ENCODE results near the gene MFSD12.

MFSD12 gene

DNA sequence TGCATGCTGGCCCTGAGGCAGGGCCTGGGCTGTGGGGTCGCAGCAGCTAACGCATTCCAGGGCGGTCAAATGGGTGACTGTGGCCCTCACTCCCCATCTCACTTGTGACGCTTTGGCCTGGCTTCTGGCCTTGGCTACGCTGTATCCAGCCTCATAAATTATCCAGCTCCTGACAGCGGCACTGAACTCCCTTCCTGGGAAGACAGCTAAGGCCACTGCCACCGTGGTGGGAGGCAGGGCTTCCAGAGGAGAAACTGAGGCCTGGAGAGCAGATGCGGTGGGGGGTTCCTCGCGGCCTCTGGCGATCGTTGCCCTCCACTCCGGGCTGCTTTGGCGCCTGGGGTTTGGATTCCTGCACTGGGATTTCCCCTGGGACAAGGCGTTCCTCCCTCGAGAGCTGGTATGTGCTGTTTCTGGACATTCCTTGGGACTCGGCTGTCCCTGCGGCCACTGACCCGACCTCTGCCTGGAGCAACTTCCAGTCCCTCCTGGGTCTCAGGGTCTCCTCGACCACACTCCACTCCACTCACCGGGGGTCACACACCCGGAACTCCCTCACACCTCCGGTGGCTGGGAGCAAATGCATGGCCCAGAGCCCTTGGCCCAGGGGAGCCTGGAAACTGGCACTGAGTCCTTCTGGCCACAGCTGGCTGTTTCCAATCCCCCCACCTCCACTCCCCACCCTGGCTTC is 45.9 kb upstream of the MFSD12 start (continued):
- TF ChIP-seq ZNF70 (CRISPR knock-in tag; IDR thresholded peaks at IDR 0.05) (no peak), CSDC2 (CRISPR knock-in tag; IDR thresholded peaks at IDR 0.05) (no peak)

DNA sequence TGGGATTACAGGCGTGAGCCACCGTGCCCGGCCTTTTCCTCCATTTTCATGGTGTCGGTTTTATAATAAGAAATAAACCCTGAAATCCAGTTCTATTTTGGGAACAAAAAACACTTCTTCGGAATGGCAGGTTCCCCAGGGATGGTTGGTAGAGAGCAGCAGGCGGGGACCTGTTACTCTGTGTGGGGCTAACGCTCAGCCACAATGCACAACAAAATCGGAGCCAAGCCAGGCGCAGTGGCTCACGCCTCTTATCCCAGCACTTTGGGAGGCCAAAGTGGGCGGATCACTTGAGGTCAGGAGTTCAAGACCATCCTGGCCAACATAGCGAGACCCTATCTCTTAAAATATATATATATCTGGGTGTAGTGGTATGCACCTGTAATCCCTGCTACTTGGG is 43.6 kb upstream of the MFSD12 start:
- TF ChIP-seq, protein P1, sequence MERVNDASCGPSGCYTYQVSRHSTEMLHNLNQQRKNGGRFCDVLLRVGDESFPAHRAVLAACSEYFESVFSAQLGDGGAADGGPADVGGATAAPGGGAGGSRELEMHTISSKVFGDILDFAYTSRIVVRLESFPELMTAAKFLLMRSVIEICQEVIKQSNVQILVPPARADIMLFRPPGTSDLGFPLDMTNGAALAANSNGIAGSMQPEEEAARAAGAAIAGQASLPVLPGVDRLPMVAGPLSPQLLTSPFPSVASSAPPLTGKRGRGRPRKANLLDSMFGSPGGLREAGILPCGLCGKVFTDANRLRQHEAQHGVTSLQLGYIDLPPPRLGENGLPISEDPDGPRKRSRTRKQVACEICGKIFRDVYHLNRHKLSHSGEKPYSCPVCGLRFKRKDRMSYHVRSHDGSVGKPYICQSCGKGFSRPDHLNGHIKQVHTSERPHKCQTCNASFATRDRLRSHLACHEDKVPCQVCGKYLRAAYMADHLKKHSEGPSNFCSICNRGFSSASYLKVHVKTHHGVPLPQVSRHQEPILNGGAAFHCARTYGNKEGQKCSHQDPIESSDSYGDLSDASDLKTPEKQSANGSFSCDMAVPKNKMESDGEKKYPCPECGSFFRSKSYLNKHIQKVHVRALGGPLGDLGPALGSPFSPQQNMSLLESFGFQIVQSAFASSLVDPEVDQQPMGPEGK (CRISPR knock-in tag; IDR thresholded peaks at IDR 0.05; ENCODE audit: borderline replicate concordance), result no peak
- TF ChIP-seq GLIS3 (CRISPR knock-in tag; IDR thresholded peaks at IDR 0.05), result no peak
- TF ChIP-seq OSR1 (CRISPR knock-in tag; IDR thresholded peaks at IDR 0.05), result no peak
- TF ChIP-seq ZC3H10 (CRISPR knock-in tag; IDR thresholded peaks at IDR 0.05), result no peak
- TF ChIP-seq TCF4 (CRISPR knock-in tag; IDR thresholded peaks at IDR 0.05; ENCODE audit: borderline replicate concordance), result no peak
- no peak for TF ChIP-seq BACH2 (CRISPR knock-in tag; IDR thresholded peaks at IDR 0.05; ENCODE audit: borderline replicate concordance)
- TF ChIP-seq, protein P2, sequence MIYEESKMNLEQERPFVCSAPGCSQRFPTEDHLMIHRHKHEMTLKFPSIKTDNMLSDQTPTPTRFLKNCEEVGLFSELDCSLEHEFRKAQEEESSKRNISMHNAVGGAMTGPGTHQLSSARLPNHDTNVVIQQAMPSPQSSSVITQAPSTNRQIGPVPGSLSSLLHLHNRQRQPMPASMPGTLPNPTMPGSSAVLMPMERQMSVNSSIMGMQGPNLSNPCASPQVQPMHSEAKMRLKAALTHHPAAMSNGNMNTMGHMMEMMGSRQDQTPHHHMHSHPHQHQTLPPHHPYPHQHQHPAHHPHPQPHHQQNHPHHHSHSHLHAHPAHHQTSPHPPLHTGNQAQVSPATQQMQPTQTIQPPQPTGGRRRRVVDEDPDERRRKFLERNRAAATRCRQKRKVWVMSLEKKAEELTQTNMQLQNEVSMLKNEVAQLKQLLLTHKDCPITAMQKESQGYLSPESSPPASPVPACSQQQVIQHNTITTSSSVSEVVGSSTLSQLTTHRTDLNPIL (CRISPR knock-in tag; IDR thresholded peaks at IDR 0.05; ENCODE audit: low read depth), result no peak
- no peak for TF ChIP-seq TOX (CRISPR knock-in tag; IDR thresholded peaks at IDR 0.05; ENCODE audit: borderline replicate concordance)
- TF ChIP-seq SNAI2 (CRISPR knock-in tag; IDR thresholded peaks at IDR 0.05), result no peak
- TF ChIP-seq ESRRG (CRISPR knock-in tag; IDR thresholded peaks at IDR 0.05), result no peak
- TF ChIP-seq ZNF8 (CRISPR knock-in tag; IDR thresholded peaks at IDR 0.05), result no peak
- TF ChIP-seq, protein P3, sequence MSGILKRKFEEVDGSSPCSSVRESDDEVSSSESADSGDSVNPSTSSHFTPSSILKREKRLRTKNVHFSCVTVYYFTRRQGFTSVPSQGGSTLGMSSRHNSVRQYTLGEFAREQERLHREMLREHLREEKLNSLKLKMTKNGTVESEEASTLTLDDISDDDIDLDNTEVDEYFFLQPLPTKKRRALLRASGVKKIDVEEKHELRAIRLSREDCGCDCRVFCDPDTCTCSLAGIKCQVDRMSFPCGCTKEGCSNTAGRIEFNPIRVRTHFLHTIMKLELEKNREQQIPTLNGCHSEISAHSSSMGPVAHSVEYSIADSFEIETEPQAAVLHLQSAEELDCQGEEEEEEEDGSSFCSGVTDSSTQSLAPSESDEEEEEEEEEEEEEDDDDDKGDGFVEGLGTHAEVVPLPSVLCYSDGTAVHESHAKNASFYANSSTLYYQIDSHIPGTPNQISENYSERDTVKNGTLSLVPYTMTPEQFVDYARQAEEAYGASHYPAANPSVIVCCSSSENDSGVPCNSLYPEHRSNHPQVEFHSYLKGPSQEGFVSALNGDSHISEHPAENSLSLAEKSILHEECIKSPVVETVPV (CRISPR knock-in tag; IDR thresholded peaks at IDR 0.05), result no peak
- TF ChIP-seq, protein P4, sequence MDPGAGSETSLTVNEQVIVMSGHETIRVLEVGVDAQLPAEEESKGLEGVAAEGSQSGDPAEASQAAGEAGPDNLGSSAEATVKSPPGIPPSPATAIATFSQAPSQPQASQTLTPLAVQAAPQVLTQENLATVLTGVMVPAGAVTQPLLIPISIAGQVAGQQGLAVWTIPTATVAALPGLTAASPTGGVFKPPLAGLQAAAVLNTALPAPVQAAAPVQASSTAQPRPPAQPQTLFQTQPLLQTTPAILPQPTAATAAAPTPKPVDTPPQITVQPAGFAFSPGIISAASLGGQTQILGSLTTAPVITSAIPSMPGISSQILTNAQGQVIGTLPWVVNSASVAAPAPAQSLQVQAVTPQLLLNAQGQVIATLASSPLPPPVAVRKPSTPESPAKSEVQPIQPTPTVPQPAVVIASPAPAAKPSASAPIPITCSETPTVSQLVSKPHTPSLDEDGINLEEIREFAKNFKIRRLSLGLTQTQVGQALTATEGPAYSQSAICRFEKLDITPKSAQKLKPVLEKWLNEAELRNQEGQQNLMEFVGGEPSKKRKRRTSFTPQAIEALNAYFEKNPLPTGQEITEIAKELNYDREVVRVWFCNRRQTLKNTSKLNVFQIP (CRISPR knock-in tag; IDR thresholded peaks at IDR 0.05; ENCODE audit: borderline replicate concordance, low read depth), result no peak
- TF ChIP-seq, protein P5, sequence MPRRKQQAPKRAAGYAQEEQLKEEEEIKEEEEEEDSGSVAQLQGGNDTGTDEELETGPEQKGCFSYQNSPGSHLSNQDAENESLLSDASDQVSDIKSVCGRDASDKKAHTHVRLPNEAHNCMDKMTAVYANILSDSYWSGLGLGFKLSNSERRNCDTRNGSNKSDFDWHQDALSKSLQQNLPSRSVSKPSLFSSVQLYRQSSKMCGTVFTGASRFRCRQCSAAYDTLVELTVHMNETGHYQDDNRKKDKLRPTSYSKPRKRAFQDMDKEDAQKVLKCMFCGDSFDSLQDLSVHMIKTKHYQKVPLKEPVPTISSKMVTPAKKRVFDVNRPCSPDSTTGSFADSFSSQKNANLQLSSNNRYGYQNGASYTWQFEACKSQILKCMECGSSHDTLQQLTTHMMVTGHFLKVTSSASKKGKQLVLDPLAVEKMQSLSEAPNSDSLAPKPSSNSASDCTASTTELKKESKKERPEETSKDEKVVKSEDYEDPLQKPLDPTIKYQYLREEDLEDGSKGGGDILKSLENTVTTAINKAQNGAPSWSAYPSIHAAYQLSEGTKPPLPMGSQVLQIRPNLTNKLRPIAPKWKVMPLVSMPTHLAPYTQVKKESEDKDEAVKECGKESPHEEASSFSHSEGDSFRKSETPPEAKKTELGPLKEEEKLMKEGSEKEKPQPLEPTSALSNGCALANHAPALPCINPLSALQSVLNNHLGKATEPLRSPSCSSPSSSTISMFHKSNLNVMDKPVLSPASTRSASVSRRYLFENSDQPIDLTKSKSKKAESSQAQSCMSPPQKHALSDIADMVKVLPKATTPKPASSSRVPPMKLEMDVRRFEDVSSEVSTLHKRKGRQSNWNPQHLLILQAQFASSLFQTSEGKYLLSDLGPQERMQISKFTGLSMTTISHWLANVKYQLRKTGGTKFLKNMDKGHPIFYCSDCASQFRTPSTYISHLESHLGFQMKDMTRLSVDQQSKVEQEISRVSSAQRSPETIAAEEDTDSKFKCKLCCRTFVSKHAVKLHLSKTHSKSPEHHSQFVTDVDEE (CRISPR knock-in tag; IDR thresholded peaks at IDR 0.05), result no peak
- TF ChIP-seq ZNF565 (CRISPR knock-in tag; conservative IDR thresholded peaks at IDR 0.05; ENCODE audit: low read depth), result no peak
- no peak for ATAC-seq

DNA sequence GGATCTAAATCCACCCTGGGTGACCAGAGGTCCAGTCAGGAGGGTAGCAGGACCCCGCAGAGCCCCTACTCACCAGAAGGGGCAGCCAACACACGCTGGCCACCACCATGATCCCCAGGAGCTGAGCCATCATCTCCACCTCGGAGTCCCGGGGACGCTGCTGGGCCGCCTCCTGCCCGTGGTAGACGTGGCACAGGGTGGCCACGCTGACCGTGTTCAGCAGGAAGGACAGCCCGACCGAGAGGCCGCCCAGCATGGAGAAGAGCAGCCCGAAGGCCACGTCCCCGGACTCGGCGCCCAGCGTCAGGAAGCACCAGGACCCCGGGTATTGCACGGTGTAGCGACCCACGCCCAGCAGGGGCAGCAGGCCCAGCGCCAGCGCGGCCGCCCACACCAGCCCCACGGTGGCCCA is 42.4 kb upstream of the MFSD12 start:
- no peak for TF ChIP-seq ZFP30 (CRISPR knock-in tag; IDR thresholded peaks at IDR 0.05)
- TF ChIP-seq ZNF8 (CRISPR knock-in tag; IDR thresholded peaks at IDR 0.05), result no peak
- no peak for TF ChIP-seq TOX (CRISPR knock-in tag; IDR thresholded peaks at IDR 0.05; ENCODE audit: borderline replicate concordance)
- no peak for TF ChIP-seq PPARA (CRISPR knock-in tag; IDR thresholded peaks at IDR 0.05; ENCODE audit: borderline replicate concordance)
- no peak for TF ChIP-seq ARNTL (CRISPR knock-in tag; IDR thresholded peaks at IDR 0.05; ENCODE audit: borderline replicate concordance, low read depth)
- TF ChIP-seq, protein P3 (CRISPR knock-in tag; IDR thresholded peaks at IDR 0.05), result no peak
- no peak for TF ChIP-seq ZC3H10 (CRISPR knock-in tag; IDR thresholded peaks at IDR 0.05)
- TF ChIP-seq TCF4 (CRISPR knock-in tag; IDR thresholded peaks at IDR 0.05; ENCODE audit: borderline replicate concordance), result no peak
- no peak for TF ChIP-seq BACH2 (CRISPR knock-in tag; IDR thresholded peaks at IDR 0.05; ENCODE audit: borderline replicate concordance)
- TF ChIP-seq, protein P1 (CRISPR knock-in tag; IDR thresholded peaks at IDR 0.05; ENCODE audit: borderline replicate concordance), result no peak
- ATAC-seq, result no peak; the same call in 2 of the 3 replicates

All from SK-N-SH treated with all-trans-retinoic acid at 6 μM for 48 hours (cell line).